ENCODE results near the gene CYP2B6.

DNA sequence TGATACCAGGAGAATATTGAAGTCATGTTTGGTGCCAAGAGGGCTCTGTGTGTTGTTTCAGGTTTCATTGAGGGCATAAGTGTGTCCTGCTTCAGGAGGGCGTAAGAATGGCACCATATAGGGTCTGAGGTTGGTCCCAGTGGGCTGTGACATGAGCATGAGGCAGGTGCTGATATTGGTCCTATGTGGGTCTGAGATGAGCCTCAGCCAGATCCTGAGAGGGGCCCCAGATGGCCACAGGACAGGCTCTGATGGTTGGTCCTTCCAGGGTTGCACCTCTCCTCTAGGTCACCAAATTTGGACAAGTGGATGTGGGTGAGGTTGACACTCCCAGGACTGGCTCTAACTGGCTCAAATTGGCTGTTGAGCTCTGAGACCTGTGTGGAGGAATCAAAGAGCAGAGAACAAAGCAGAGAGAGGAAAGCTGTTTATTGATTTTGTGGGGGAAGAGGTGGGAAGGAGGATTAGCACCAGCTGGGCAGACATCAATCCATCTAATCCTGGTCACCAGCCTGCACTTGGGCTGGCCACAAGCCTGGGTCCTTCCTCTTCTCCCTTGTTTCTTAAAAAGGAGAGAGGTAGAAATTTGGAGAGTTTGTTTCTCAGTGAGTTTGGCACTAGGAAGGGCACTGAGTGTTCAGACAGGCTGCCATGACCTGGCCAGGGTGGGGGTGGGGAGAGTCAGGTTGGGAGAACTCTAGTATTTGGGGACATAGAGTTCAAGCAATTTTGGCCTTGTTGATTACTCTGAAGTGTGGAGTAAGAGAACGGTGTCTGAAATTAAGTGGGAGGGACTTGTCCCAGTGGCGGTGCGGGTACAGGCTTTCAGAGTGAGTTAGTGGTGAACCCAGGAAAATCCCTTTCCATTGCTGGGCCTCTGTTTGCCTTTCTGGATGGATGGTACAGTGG lies 38.7 kb downstream of the CYP2B6 start:
- no peak for TF ChIP-seq CTCF (IDR thresholded peaks at IDR 0.05)
- TF ChIP-seq POLR2AphosphoS5 (IDR thresholded peaks at IDR 0.05): no peak
- TF ChIP-seq POLR2A (IDR thresholded peaks at IDR 0.05): no peak
- TF ChIP-seq EP300 (IDR thresholded peaks at IDR 0.05): no peak

All from gastroesophageal sphincter (tissue), 3 donors.